ENCODE results near the gene EIF4H.

Gene EIF4H

DNA sequence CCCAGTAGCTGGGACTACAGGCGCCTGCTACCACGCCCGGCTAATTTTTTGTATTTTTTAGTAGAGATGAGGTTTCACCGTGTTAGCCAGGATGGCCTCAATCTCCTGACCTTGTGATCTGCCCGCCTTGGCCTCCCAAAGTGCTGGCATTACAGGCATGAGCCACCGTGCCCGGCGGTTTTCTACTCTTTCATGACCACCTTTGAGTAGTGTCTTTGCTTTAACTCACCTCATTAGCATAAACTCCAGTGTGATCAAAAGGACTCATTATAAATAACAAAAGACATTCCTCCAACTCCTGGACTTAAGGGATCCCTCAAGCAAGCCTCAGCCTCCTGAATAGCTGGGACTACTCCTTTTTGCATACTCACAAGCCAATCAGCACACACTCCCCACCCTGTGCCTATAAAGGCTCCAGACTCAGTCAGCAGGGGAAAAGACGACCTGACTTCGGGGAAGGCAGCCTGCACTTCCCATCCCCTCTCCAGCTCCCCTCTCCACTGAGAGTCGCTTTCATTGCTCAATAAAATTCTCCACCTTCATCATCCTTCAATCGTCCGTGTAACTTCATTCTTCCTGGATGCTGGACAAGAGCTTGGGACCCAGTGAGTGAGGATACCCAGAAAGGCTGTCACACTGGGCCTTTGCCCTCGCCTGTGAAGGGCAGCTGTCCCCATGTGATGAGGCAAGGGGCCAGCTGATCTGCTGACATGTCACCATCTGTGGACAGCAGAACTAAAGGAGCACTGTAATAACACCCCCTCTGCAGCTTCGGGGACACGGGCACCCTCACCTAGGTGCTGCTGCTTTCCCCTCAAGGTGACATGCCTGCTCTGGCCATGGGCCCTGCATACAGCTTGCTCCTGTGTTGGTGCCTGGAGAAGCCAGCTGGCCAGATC lies 35.0 kb upstream of the EIF4H start:
- H3K4me3 ChIP-seq (replicated peaks; ENCODE audit: insufficient read depth, low read length) = no peak overlapping the region
- H3K27ac ChIP-seq (replicated peaks) = no peak overlapping the region
- TF ChIP-seq GABPA (IDR thresholded peaks at IDR 0.05; ENCODE audit: low read depth) (no peak), POLR2AphosphoS5 (IDR thresholded peaks at IDR 0.05; ENCODE audit: low read depth) (no peak)
- TF ChIP-seq, protein P1, sequence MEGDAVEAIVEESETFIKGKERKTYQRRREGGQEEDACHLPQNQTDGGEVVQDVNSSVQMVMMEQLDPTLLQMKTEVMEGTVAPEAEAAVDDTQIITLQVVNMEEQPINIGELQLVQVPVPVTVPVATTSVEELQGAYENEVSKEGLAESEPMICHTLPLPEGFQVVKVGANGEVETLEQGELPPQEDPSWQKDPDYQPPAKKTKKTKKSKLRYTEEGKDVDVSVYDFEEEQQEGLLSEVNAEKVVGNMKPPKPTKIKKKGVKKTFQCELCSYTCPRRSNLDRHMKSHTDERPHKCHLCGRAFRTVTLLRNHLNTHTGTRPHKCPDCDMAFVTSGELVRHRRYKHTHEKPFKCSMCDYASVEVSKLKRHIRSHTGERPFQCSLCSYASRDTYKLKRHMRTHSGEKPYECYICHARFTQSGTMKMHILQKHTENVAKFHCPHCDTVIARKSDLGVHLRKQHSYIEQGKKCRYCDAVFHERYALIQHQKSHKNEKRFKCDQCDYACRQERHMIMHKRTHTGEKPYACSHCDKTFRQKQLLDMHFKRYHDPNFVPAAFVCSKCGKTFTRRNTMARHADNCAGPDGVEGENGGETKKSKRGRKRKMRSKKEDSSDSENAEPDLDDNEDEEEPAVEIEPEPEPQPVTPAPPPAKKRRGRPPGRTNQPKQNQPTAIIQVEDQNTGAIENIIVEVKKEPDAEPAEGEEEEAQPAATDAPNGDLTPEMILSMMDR (IDR thresholded peaks at IDR 0.05; ENCODE audit: insufficient read depth, low read length) = no peak
- TF ChIP-seq, protein P2, sequence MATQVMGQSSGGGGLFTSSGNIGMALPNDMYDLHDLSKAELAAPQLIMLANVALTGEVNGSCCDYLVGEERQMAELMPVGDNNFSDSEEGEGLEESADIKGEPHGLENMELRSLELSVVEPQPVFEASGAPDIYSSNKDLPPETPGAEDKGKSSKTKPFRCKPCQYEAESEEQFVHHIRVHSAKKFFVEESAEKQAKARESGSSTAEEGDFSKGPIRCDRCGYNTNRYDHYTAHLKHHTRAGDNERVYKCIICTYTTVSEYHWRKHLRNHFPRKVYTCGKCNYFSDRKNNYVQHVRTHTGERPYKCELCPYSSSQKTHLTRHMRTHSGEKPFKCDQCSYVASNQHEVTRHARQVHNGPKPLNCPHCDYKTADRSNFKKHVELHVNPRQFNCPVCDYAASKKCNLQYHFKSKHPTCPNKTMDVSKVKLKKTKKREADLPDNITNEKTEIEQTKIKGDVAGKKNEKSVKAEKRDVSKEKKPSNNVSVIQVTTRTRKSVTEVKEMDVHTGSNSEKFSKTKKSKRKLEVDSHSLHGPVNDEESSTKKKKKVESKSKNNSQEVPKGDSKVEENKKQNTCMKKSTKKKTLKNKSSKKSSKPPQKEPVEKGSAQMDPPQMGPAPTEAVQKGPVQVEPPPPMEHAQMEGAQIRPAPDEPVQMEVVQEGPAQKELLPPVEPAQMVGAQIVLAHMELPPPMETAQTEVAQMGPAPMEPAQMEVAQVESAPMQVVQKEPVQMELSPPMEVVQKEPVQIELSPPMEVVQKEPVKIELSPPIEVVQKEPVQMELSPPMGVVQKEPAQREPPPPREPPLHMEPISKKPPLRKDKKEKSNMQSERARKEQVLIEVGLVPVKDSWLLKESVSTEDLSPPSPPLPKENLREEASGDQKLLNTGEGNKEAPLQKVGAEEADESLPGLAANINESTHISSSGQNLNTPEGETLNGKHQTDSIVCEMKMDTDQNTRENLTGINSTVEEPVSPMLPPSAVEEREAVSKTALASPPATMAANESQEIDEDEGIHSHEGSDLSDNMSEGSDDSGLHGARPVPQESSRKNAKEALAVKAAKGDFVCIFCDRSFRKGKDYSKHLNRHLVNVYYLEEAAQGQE (IDR thresholded peaks at IDR 0.05; ENCODE audit: insufficient replicate concordance, low read depth) = no peak
- no peaks in the 10 kb centered on the region for H3K27me3 ChIP-seq (ENCODE audit: insufficient read depth, poor library complexity, severe bottlenecking)
- DNase-seq (ENCODE audit: low read depth in 1 of 2, low spot score in 1 of 2) = no peak

DNA sequence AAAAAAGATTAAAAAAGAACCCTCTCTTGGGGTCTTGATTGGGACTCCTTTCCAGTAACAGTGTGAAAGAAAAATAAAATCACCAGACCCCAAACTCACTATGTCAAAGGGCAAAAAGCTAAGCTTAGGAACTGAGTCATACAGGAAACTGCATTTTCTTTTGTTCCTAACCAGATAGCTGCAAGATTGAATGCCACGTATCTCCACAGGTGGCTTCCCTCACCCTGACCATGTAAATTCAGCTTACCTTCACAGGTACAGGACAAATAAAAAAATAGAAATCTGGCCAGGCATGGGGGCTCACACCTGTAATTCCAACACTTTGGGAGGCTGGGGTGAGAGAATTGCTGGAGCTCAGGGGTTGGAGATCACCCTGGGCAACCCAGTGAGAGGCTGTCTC lies 32.5 kb upstream of the EIF4H start:
- H3K4me3 ChIP-seq (replicated peaks; ENCODE audit: insufficient read depth, low read length) = no peak overlapping the region
- no peaks in the 10 kb centered on the region for H3K27me3 ChIP-seq (ENCODE audit: insufficient read depth, poor library complexity, severe bottlenecking)
- no peak overlapping the region for H3K27ac ChIP-seq (replicated peaks)
- DNase-seq (ENCODE audit: low read depth in 1 of 2, low spot score in 1 of 2) = no peak
- TF ChIP-seq SPI1 (IDR thresholded peaks at IDR 0.05; ENCODE audit: borderline replicate concordance, low read depth) (no peak), POLR2AphosphoS5 (IDR thresholded peaks at IDR 0.05; ENCODE audit: low read depth) (no peak), GABPA (IDR thresholded peaks at IDR 0.05; ENCODE audit: low read depth) (no peak)
- TF ChIP-seq, protein P1 (IDR thresholded peaks at IDR 0.05; ENCODE audit: insufficient read depth, low read length) = no peak
- TF ChIP-seq, protein P2 (IDR thresholded peaks at IDR 0.05; ENCODE audit: insufficient replicate concordance, low read depth) = no peak

DNA sequence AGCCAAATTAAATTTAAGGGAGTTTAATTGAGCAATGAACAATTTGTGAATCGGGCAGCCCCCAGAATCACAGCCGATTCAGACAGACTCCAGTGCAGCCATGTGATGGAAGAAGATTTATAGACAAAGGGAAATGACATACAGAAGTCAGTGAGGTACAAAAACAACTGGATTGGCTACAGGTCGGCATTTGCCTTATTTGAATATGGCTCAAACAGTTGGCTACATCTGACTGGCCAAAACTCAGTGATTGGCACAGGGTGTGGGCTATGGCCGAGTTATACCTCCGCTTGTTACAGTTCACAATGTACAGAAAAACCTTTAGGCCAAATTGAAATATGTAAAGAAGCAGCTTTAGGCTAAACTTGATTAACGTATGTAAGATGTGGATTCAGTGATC lies 30.8 kb upstream of the EIF4H start:
- H3K27ac ChIP-seq (replicated peaks) = no peak overlapping the region
- H3K27me3 ChIP-seq (ENCODE audit: insufficient read depth, poor library complexity, severe bottlenecking) = no peaks in the 10 kb centered on the region
- H3K4me3 ChIP-seq (replicated peaks; ENCODE audit: insufficient read depth, low read length) = no peak overlapping the region
- DNase-seq (ENCODE audit: low read depth in 1 of 2, low spot score in 1 of 2) = no peak
- TF ChIP-seq SPI1 (IDR thresholded peaks at IDR 0.05; ENCODE audit: borderline replicate concordance, low read depth) = no peak
- TF ChIP-seq, protein P2 (IDR thresholded peaks at IDR 0.05; ENCODE audit: insufficient replicate concordance, low read depth) = no peak
- TF ChIP-seq, protein P1 (IDR thresholded peaks at IDR 0.05; ENCODE audit: insufficient read depth, low read length) = no peak
- no peak for TF ChIP-seq POLR2AphosphoS5 (IDR thresholded peaks at IDR 0.05; ENCODE audit: low read depth)
- TF ChIP-seq GABPA (IDR thresholded peaks at IDR 0.05; ENCODE audit: low read depth) = no peak

Measured in HL-60 (cell line).